NCI-H510A (cell line): ENCODE results near the gene TFF2.
A peak's percentile ranks its signal among the peaks of the same experiment; 100 is the strongest.

Experiments used
- DNase-seq: peaks from one replicate; lab custom pipeline; 2025; lab: John Stamatoyannopoulos, UW

Gene TFF2

DNA sequence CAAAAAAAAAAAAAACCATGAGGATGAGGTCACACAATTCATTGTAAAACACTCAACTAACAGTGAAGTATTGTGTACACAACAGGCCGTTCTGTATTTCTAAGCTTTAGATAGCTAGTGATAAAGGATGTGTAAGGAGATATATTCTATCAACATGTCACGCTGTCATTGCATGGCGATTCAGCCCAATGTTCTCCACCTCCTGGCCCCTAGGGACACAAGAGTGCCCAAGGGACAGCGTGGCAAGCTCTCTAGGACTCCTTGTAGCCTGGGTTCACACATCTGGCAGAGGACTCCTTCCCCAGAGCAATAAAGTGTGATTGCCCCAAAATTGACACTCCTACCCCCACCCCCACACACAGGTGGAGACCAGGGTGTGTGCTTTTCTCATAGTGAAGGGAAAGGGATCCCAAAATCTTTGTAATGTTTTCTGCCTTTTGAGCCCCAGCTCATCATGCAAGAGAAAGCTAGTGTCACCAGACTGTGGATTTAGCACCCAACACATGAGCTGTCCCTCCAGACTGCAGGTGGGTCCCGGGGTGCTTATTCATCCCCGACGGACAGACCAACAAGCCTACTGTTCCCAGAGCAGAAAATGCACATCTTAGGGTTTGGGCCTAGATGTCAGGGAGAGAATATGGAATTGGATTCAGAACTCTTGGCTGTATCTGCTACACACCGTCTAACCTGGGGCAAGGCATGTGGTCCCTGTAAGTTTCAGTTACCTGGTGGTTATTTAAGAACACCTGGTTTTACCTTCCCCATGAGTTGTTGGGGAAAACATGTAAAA, 33.6 kb upstream of the TFF2 start:
- DNase-seq, result peak; percentile 12

DNA sequence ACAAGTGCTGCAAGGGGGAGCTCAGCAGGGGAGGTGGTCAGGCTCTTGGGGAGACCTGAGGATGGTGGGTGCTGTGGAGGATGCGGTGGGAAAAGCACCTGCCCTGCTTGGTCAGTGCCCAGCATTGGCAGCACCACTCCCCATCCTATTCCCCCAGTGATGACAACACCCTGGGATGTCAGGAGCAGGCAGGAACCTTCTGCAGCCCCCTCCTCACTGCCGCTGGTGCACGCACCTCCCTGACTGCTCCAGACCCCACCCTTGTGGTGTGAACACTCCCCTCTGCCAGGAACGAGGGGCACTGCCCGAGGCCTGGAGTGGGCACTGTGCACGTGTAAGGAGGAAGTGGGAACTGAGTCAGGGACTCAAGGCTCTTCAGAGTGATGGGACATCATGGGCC, 32.5 kb upstream of the TFF2 start:
- no peak for DNase-seq

DNA sequence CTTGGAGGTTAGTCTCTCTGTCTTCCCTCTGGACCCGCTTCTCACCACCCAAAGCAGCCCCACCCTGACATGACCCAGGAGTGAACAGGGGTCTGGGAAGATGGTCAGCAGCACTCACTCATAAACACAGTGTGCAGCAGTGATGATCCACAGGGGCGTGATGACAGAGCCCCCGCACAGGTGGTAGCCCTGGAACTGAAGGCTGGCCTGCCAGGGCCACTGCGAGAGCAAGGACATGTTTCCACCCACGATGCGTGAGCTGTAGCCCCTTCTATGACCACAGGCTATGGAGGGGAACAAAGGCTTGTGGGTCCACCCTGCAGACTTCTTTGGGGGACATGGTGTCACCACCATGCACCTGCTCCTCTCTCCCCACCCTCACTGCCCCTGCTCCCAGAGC, 32.1 kb upstream of the TFF2 start:
- DNase-seq, result no peak

DNA sequence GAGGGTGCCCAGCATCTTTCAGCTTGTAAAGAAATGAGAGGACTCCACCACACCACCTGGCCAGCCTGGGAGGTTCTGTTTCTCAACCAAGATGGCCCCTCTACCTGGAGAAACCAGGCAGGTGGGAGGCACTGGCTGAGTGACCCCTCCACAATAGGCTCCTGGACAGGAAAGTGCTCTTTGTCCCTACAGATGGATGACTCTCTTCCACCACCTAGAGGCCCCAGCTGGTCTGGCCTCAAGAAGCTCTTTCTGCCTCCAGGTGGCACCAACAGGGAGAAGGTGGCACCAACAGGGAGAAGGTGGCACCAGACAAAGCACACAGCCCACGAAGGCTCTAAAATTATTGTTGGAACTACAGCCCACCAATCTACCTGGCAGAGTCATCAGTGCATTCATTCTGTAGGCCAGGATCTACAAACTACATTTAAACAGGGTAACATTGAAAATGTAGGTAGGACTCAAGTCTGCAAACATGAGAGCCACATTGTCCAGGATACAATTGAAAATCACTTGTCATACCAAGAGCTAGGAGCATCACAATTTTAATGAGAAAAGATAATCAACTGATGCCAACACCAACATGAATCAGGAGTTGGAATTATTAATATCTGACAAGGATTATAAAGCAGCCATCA, 30.7 kb upstream of the TFF2 start:
- DNase-seq, result peak; percentile 22

DNA sequence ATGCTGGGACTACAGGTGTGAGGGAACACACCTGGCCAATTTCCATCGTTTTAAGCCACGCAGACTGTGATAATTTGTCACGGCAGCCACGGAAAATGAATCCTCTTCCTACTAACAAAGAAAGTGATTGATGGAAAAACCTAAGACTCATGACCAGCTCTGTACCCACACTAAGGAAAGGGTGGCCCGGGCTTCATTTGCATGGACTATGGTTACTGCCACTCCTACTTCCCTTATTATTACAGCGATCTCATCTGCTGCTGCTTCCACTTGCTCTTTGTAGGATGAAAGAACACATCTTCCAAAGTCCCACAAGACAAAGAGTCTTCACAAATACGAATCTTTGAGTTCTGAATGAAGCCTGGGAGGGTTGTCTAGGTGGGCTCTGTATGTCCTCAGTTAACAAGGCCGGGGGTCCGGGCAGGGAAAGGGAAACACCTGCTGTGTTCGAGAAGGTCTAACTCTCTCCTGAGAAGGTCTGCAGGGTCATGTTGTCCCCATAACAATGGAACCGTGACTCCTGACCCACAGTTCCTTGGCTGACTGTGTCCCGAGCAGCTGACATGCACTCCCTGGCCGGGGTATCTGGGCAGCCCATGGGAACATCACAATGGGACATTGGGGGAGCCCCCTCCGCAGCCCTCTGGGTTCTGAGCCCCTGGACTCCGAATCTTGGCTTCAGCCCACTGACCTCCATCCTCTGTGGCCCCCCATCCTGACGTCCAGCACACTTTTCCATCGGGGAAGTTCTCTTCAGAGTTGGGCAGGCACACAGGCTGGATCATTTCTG, 28.8 kb upstream of the TFF2 start:
- no peak for DNase-seq

DNA sequence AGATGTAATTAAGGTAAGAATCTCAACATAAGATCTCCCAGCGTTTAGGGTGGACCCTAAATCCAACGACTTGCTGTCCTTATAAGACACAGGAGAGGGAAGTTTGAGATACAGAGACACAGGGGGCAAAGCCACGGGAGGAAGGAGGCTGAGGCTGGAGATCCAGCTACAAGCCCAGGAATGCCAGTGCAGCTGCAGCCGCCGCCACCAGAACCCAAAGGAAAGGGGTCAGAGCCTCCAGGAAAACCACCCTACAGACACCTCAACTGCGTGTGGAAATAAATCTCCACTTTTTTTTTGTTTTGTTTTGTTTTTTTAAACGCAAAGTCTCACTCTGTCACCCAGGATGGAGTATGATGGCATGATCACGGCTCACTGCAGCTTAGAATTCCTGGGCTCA, 27.6 kb upstream of the TFF2 start:
- DNase-seq, result no peak

DNA sequence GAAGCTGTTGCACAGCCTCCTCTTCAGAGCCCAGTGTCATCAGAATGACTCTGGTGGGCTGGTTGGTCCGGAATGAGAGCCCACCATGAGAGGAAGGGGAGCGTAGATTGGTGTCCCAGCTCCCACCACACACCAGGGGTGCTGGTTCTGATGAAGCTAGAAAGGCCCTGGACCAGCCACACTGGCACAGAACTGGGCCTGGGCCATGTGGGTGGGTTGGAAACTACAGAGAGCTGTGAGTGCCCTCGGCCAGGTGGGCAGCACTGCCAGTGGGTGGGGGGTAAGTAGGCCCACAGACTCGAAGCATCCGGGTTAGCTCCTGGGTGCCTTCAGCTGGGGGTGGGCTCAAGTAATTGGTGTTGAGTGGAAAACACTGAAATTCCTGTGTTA, 27.2 kb upstream of the TFF2 start:
- no peak for DNase-seq

DNA sequence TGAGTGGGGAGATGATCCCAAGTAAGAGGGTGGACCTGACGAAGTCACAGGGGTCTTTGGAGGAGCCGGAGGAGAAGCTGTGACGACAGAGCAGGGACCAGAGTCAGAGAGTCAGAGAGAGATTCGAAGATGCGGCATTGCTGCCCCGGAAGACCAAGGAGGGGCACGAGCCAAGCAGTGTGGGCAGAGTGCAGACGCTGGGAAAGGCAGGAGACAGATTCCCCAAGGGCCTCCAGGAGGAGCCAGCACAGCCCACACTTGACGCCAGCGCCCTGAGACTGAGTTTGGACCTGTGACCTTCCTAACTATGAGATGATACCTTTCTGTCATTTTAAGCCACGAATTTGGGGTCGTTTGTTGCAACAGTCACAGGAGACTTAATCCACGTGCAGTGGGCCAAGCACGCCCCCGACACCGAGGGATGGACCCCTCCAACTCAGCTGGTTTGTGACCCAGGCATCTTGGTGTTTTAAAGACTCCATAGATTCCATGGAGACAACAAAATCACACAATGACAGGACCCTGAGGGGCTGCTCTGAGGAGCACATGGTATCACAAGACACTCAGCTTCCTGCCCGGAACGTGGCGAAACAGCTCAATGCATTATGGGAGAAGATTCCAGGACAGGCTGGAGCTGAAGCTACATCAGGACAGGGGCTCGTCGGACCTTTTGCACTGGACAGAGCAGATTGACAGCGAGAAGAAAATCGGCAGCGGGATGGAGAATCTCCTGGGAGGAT, 26.6 kb upstream of the TFF2 start:
- DNase-seq, result no peak

DNA sequence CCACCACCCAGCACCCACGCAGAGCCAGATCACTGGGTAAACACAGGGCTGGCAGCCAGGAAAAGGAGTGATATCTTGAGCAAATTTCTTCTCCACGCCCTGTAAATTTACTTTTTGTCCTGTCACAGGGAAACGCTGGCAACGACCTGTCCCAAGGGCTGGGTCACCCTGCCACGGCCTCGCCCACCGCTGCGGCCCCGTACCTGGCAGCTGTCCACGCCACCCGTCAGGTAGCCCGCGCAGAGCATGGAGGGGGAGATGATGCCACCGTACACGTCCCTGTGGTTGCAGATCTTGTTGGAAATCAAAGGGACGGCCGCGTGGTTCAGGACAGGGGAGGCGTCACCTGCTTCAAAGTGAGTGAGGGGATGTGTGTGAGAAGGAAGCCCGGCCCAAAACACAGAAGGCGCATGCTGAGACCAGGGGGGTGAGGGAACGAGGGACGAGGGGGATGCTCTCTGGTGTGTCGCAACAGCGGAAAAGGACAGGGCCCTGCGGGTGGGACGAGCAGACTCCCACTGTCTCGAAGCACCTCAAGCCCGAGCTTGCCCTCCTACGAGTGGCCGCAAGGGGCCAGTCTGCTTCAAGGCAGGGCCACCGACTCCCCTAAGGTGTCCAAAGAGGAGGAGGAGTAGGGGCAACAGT, 25.7 kb upstream of the TFF2 start:
- DNase-seq, result no peak

DNA sequence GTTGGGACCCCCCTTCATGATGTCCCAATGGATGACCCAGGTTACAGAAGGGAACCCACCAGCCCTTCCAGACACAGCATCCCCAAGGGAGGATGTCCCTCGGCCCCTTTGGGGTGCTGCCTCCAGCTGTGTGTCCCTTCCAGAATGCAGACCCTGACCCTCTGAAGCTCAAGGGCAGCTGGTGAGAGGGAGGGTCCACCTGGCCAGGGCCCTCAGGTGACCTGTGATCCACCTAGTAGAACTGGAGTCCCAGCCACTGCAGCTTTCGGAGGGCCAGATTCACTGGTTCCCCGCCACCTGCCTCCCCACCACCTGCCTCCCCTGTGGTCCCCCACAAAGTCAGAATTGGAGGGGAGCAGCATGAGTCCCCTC, 25.2 kb upstream of the TFF2 start:
- DNase-seq, result no peak

DNA sequence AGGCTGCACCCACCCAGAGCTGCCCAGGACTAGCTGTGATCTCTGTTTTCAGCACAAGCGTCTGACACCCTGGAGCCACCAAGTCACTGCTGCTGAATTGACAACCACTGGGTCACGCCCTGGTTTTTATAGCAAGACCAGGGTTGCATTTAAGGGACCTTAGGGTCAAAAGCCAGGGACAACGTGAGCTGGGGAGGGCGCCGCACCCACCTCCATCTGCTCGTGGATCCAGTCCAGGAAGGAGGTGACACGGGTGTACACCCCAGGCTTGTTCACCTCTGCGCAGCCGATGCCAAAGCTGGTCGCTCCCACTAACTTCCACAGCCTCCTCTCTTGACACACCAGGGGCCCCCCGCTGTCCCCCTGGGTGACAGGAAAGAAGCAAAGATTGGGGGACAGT, 24.7 kb upstream of the TFF2 start:
- DNase-seq, result no peak

DNA sequence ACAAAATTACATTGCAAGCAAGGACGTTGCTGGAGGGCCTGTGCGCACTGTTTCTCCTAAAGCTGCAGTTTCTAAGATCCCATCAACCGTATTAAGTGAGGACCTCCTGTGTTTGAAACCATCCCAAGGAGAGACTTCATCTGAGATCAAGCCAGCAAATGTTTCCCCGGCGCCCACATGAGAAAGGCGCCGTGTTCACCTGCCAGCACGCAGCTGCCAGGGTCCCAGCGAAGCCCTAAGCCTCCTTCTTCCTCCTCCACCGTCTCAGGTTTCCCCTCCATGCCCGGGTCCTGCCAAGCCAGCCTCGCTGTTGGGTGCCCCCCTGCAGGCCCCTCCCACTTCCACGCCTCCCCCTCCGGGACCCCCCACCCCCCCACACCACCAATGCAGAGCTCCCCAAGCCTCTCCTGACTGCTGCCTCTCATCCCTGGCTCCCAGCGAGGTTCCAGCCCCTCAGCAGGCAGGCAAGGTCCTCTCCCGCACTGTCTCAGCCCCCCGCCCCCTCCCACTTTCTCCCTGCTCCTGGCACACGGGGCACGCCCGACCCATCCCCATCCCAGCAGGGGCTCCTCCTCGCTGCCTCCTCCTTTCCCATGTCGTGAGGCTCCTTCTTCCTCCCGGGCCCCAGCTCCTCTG, 24.2 kb upstream of the TFF2 start:
- DNase-seq, result no peak

DNA sequence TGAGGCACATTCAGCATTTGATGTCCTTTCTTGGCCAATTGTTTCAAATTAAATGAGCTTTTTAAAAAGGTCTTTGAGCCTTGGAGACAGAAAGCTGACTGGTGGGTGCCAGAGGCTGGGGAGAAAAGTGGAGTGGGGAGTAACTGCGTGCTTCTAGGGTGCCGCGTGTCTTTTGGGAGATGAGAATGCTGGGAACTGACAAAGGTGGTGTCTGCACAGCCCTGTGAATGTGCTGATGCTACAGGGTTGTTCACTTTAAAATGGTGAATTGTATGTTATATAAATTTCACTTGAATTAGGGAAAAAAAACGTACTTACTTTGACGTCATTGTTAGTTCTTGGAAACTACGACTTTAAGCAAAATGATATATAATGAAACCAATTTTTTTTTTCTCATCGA, 23.7 kb upstream of the TFF2 start:
- DNase-seq, result no peak

DNA sequence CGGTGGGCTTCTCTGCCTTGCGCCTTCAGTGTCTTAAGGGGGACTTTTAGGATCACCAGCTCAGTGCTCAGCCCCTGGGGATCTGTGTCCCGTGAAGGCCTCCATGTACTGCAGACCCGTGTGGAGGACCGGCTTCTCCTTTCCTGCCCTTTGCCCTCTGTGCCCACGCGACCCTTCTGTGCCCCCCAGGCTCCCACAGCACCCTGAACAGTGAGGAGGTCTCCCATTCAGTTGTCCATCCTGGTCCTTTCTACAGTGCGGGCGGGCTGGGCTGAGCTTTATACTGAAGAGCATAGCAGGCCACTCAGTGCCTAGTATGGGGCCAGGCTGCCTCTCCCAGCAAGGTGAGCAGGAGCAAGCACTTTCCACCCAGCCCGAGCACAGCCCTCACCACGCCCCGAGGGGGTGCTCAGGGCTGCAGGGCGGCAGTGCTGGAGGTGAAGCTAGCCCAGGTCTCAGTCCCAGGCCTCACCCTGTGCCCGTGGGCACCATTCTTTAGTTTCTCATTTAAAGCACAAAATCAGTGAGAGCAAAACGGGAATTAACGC, 23.2 kb upstream of the TFF2 start:
- no peak for DNase-seq

DNA sequence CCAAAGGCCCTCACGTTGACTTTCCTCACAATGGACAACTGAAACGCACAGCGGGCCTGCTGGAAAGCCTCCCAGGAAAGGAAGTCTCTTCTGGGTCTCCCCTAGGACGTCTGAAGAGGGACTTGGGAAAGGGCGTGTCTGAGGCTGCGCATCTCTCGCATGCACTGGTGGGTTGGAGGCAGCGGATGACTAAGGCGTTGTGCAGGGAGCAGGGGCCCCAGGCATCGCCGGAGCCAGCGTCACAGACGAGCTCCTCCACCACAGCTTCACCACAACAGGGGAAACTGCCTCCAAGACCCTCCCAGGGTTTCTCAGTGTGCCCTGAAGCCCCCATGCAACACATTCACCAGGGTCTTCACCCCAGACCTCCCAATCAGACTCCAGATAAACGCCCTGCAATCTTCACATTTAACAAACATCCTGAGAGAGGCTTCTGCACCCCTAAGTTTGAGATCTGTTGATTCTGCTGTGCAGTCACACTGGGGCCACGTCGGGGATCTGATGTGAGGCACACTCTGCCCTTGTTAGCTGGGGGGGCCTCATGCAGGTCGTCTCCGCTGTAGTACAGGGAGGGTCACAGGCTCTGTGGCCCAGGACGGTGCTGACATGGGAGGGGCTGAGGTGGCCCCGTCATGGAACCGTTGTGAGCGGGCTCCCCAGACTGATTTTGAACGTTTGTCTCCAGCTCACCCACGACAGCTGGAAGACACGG, 22.6 kb upstream of the TFF2 start:
- DNase-seq, result no peak

DNA sequence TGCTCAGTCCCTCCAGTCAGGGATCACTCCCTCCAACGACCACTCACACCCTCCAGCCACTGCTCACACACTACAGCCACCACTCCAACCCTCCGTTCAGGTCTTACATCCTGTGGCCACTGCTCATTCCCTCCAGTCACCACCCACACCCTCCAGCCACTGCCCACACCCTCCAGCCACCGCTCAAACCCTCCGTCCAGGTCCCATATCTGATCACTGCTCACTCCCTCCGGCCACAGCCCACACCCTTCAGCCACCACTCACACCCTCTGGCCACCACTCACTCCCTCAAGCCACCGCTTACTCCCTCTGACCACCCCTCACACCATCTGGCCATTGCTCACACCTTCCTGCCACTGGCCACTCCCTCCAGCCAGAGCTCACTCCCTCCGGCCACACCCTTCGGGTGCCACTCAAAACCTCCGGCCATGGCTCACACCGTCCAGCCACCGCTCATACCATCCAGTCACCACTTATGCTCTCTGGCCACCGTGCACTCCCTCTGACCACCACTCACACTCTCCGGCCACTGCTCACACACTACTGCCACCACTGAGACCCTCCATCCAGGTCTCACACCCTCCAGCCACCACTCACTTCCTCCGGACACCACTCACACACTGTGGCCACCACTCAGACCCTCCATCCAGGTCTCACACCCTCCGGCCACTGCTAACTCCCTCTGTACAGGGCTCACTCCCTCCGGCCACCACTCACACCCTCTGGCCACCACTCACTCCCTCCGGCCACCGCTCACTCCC, 20.3 kb upstream of the TFF2 start:
- no peak for DNase-seq

DNA sequence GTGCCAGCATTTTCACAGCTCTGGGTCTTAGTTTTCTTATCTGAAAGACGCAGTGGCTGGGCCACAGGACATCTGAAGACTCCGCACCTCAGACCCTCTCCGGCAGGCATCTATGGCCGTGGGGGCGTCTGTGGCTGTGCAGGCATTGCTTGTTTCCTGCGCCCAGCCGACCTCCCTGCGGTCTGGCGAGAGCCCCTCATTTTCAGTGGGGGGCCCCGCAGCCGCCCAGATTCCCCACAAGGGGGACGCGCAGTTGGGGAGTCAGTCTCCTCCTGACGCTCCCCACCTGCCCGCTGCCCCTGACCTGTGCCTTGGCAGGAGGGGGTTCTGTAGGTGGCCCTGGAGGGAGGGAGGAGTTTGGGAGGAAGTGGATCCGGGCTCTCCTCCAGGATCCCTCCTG, 19.0 kb upstream of the TFF2 start:
- no peak for DNase-seq

DNA sequence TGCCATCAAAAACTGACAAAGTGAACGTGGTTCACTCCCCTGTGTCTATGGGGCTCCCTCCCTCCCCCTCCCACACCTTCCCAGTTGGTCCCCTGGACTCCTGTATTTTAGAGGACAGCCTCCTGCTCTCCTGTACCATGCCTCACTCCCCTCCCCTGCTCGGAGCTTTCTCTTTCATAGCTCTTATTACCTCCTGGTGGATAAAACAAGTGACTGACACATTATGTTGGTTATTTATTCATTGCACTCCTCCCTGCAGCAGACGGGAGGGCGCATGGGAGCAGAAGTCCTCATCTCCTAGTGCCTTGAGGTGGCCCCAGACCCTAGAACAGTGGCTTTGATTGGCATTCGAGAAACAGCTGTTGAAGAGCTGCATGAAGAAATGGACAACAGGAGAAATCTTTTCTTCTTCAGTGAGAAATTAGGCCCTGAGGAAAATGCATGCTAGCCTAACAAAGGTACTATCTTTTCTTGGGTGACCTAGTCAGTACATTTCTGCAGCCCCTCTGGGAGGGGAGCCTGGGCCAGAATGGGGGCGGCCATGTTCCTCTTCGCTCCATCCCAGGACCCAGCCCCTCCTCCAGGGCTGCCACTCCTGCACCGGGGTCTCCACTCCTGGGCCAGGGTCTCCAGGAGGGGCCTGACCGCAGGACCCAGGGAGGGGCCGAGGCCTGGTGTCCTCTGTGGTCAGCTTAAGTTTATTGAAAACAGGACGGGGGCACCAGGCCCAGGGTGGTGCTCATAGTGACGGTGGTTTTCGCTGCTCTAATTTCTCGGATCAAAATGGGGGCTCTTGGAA, 16.8 kb upstream of the TFF2 start:
- no peak for DNase-seq
